Activated CD4-positive, alpha-beta T cell treated with anti-CD3 and anti-CD28 coated beads, Interleukin-2, amount 50 U/mL, for 48 hours (primary cell): ENCODE data around the gene SH3TC2.

Source experiments
- DNase-seq, 2 experiments: peaks; one replicate each; pipeline ENCODE4 v3.0.0-alpha.2; 2020

SH3TC2 gene

DNA sequence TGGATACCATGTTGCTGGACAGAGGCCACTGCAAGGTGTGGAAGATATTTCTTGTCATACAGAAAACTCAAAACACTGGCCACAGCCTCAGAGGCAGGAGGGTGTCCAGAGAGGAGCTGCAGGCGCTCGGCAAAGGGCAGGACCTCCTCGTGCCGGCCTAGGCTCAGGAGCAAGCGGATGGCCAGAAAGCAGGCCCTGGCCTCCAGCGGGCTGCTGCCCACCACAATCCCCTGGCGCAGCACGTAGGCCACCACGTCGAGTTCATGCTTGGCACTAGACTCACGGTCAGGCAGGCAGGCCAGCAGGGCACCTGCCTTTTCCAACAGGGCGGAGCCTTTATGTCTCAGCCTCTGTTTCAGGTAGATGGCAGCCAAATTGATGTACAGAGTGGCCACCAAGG, 35.2 kb downstream of the SH3TC2 start:
- DNase-seq: no peak

DNA sequence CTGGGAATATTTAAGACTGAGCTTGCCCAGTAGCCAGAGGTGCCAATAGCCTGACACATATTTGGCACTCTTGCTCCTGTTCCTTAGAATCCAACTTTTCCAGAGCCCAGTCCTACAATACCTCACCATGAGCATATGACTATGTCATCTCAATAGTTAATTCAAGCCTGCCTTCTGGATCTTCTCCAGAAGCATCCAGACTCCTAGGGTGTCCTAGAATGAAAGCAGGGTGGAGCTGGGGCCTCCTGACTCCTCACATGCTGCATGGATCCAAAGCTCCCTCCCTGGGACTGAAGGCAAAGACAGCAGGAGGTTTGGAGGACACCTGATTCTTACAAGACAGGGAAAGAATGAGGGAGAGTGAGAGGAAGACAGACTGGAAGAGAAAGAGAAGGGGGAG, 37.9 kb downstream of the SH3TC2 start:
- no peak for DNase-seq

DNA sequence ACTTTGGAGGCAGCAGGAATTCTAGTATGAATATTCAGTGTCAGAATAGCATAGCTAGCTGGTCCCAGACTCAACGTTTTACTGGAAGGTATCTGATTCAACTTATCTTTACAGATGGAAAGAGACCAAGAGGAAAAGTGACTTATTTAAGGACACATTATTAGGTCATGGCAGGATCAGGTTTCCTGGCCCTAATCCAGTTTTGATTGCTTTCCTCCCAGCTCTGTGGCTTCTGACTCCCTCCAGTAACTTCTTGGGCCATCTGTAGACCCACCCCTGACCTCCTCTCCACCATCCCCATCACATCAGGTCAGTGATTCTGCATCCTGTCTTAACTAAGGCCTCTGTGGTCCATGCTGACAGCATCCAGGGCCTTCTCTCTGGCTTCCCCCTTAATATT, 38.4 kb downstream of the SH3TC2 start:
- DNase-seq: no peak

DNA sequence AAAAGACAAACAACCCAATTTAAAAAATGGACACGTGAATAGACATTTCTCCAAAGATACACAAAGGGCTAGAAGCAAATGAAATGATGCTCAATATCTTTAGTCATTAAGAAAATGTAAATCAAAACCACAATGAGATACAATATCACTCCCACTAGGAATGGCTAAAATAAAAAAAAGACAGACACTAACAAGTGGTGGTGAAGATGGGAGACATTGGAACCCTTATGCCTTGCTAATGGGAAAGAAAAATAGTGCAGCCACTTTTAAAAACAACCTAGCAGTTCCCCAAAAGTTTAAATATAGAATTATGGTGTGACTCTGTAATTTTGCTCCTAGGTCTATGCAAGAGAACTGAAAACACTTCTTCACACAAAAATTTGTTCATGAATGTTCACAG, 40.7 kb downstream of the SH3TC2 start:
- no peak for DNase-seq

DNA sequence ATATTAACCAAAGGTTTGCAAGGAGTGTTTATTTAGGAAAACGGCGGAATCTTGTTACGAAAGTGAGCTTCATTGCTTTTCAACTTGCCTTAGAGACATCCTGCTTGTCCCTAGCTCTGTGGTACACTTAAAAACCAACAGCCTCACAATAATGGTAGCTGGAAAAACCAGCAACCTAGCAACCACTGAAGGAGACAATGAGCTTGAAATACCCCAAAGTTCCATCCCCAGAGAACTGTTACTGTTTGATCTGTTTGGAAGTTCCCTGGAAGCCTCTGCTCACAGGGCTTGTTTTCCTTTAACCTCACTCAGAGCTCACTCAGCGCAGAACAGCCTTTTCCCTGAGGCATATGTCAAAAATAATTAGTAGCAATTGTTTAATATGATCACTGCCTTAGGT, 43.2 kb downstream of the SH3TC2 start:
- DNase-seq: no peak

DNA sequence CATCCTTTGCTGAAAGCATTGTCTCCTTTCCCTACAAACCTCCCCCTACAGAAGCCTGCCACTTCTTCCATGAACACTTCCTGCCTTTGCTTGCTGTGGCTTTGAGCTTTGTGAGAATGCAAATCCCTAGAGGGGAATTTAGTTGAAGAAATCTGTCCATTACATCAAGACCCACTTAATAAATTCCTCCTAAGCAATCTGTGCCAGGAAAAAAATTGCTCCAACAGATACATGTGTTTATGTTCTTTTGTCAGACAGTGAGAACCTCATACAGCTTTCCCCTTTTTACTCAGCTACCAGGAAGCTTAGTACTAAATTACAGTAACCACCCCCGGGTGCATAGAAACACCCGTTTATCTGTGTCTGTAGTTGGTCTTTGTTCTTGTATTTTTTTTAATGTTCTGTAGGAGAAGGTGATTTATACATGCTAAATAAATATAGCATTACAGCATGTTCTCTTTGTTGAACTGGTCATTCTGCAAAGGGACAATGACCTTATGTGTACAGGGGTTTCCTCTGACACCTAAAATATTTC, 43.9 kb downstream of the SH3TC2 start:
- no peak for DNase-seq

DNA sequence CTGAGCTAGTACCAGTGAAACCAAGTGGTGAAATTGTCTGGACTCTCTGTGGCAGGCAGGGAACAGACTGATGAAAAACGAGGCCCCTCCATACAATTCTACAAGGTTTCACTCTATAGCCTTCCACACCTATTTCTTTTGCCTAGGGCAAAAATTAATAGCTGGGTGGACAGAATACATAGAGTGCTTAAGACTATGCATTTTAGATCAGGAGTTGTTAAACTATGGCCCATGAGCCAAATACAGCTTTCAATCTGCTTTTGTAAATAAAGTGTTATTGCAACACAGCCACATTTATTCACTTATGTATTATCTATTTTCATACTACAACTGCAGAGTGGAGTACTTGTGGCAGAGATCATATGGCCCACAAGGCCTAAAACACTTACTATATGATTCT, 45.2 kb downstream of the SH3TC2 start:
- DNase-seq: no peak

DNA sequence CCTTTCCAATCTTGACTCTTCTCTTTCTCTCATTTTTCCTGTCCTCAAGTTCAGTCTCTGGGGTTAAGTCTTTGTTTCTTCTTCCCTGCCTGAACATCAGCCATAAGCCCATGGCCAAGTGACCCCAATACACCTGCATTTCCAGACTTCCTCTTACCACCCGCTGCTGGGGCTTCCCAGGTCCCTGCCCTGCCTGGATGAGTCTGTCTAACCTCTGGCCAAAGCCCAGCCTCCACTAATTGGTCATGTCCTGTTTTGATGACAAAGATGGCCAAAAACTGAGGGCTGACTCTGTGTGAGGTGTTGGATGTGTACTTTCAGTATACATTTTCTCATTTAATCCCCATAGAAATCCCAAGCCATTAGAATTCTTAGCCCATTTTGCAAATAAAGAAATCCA, 47.3 kb downstream of the SH3TC2 start:
- DNase-seq: no peak

DNA sequence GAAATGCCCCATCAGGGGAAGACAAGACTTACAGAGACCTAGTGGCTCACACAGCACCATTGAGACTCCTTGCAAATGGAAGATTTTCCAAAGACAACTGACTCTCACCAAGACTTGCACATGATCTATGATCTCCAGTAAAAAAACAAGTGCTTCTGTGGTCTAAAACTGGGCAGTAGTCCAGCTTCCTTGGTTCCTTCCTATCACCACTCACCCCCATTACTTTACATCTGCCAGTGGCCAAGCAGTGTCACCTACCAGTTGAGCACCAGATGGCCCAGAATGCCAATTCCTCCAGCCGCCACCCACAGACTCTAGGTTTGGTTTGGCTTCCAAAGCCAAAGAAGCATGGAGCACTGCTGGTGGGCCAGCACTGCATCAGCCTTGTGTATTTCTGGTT, 47.7 kb downstream of the SH3TC2 start:
- no peak for DNase-seq

DNA sequence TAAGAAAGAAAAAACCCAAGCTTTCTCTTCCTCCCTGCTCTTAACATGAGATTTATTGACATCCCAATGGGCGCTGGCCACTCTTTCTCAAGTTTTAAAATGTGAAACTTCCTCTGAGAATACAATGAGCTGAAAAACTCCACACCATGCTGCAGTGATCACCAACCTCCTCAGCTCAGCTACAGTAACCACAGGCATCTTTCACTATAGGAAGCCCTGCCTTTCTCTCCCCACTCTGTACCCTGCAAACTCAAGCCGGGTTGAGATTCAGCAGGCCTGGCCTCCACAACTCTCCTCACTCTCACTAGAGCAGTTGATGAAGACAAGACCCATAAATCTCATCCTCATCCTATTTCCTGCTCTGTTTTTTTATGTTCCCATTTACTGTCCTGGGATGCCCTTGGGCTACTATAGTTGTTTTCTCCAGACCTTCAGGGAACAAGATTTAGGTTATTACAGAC, 48.3 kb downstream of the SH3TC2 start:
- no peak for DNase-seq

DNA sequence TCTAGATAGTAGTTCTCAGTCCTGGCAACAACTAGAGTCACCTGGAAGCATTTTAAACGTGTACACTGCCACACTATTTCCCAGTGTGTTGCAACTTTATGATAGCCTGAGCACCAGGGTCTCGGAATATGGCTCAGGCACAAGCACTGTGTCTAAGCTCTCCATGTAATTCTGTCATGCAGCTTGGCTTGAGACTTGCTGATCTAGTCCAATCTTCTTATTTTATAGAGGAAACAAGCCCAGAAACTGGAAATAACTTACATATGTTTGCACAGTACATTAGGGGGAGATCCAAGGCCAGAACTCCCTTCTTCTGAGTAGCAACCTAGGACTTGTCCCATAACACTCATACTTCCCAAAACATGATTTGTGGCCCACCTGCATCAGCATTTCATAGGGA, 49.1 kb downstream of the SH3TC2 start:
- no peak for DNase-seq

DNA sequence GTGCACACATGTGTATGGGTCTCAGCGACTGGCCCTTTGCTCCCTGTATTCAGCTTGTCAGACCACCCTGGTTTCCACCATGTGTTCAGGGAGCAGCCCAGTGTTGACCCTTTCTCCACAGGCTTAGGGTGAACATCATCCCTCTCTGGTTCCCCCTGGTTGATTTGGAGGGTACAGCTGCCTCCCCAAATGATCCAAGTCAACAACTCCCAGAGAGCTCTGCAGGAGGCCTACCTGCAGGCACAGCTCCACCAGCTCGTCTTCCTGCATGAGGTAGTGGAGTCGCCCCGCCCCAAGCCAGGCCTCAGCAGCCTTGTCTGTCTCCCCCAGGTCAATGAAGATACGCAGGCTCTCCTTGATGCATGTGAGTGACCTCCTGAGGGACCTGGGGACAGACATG, 50.5 kb downstream of the SH3TC2 start:
- no peak for DNase-seq

DNA sequence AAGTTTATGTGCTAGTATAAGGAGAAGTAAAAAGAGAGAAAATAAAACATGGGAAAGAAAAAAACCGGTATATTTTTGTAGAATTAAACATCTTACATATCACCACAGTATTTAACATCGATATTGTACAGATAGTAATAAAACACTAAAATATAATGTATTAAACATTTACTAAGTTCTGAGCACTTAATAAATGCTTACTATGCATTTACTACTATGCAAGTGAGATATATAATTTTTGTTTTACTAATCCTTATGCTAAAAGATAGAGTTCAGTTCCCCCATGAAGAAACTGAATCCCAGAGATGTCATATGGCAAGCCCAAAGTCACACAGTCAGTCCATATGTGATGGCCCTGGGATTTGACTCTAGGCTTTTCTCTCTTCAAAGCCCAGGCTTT, 51.1 kb downstream of the SH3TC2 start:
- DNase-seq: no peak

DNA sequence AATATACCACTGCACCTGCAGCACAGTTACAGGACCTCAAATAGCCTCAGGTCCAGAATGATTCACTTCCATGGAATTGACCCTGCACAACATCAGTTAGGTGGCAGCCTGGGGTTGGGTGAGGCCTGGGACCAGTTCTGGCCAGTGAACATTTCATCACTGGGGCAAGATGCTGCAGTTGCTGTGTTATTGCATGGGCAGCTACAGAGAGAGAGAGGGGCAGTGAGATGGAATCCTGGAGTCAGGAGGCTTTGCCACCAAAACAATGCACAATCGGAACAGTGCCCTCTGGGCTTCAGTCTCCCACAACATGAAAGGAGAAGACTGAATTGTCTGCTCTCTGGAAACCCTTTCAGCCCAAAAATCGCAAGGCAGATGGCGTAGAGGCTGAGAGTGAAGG, 51.8 kb downstream of the SH3TC2 start:
- DNase-seq: no peak

DNA sequence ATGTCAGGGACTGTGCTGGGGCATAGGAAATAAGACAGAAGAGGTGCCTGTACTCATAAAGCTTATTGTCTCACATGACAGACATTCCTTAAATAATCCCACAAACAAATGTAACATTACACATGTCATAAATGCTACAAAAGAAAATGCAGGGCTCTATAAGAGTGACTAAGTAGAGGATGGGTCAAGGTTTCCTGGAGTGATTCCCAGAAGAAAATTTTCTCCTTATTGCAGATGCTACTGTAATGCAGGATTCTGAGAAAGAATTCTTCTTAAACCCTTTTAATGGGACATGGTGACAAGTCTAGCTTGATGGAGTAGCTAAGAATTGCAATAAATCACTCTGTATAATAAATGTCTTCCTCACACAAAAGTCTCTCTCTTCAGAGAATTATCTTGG, 55.7 kb downstream of the SH3TC2 start:
- DNase-seq: no peak

DNA sequence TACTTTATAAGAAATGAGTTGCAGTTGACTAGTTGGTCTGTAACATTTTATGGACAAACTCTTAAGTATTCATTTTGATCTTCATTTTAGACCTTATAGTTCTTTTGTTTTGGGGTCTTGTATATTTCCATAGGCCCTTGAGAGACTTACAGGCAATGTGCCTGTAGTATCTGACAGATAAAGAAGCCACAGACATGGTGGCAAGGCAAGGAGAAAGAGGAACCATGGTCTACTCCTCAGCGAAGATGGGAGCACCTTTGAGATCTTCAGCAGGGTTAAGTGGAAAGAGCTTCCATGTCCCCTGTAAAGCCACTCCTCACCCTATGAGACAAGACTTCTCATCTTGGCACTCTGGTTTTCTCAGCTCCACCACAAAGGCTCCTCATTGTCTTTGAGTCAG, 56.4 kb downstream of the SH3TC2 start:
- DNase-seq: no peak

DNA sequence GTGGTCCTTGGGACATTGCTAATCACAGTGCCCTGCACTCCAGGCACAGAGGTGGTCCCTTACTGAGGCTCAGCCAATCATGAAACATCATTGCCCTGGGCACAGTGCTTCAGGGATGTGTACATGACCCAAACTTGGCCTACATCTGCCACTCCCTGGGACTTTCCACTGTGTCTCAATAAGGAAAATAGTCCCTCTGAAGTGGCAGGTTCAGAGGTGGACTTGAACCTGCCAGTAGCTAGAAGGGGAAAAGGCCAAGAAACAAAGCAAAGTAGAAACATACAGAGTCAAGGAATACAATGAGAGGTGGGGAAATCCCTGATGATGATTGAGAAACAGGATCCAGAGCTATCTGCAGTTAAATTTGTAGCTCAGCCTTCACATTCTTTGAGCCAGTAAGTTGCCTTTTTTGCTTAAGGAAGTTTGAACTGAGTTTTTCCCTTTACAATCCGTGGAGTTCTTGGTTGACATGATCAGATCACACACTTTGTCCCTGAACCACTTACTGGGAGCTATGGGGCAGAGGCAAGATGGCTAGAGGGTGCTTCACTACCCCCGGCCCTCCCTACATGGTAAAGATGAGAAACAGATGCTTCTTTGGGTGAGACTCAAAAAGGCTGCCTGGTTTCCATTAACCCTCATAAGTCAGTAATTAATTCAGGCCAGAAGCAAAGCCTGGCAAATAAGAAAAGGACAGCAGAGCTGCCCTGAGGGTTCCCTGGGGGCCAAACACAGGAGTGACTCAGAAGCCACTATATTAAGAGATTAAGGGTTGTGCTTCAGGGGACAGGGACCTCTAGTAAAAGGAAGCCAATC, 57.6 kb downstream of the SH3TC2 start:
- no peak for DNase-seq

DNA sequence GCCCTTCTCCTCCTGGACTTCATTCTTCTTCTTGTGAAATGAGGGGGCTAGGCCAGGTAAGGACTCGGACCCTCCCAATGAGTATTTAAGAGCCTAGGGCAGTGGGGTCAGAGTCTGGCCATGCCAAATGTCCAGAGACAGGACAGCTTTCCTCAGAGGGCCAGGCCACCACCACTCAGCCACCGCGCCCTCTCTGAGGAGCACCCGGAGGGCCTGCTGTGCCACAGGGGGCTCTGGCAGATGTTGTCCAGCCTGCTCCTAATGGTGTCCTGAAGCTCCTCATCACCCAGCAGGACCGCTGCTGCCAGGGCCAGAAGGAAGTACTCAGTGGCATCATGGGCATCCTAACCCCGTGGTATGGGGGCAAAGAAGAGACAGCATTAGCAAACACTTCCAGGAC, 58.3 kb downstream of the SH3TC2 start:
- no peak for DNase-seq

DNA sequence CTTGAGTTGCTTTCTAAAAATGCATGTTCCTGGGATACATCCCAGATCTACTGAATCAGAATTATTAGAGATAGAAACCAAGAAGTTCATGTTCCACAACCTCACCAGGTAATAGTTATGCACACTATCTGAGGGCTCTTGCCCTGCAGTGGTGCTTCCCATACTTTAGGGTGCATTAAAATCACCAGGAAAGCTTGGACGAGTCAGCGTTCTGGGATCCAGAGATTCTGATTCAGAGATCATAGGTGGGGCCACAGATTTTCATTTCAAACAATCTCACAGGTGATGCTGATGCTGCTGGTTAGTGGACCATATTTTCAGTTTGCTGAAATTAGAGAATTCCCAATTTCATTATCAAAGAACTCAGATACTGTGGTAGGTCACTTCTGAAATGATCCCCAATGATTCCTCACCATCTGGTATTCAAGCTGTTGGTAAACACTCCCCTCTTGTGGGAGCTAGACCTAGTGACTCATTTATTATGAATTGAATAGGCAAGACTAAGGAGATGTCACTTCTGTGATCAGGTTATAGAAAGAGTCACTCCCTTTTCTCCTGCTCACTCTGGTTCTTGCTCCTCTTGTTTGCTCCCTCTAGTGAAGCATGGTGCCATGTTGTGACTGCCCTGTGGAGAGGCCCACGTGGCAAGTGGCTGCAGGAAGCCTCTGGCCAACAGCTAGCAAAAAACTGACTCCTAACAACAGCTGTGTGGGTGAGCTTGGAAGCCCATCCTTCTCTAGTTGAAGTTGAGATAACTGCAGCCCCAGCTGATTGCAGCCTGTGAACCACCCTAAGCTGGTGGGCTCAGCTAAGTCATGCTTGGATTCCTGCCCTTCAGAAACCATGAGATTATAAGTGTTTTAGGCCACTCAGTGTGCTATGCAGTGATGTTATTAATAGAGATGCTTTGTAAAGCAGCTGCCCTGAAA, 59.8 kb downstream of the SH3TC2 start:
- no peak for DNase-seq

DNA sequence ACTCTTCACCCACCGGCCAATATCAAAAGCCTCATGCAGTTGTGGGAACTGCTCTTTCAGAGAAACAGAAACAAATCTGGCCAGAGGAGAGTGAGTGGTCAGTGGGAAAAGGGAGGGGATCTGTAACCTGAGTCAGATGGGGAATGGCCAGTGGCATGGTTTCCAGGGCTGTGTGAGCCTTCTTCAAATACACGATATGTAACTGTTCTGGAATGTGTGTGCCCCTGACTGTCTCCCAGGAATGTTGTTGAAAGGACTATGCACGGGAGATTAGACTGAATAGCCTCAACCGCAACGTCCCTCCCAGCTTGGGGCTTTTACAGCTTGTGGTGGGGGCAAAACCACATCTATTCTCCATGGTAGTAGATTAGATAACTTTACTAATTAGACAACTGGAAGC, 60.8 kb downstream of the SH3TC2 start:
- DNase-seq: no peak

DNA sequence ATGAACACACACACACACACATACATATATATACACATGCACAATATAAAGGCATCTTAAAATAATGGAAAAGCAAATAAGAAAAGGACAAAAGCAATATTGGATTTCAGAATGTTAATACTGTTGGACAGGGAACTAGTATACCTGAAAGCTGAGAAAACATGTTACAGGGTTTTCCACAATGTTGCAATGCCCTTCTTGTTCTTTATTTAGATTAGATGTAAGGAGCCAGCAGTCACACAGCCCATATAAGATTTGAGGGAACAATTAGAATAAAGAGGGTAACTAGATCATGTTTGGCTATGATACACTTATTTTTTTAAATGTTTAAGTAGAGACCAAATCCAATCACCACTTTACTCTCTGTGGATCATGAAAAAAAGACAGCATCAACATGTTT, 61.7 kb downstream of the SH3TC2 start:
- no peak for DNase-seq

DNA sequence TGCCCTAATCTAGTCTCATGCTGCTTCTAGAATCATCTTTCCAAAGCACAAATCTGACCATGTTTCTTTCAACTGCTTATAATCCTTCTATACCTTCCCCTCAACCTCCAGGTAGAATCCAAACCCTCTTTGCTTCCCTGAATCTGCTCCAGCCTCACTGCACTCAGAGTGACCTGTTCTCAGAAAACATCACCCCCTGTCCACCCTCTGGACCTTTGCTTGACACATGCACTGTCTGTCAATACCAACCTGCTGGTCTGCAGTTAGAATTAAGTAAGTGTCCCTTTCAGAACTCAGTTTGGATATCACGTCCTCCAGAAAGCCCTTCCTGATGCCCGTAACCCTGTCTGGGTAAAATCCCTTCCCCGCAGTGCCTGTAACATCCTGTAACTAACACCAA, 63.1 kb downstream of the SH3TC2 start:
- DNase-seq: no peak

DNA sequence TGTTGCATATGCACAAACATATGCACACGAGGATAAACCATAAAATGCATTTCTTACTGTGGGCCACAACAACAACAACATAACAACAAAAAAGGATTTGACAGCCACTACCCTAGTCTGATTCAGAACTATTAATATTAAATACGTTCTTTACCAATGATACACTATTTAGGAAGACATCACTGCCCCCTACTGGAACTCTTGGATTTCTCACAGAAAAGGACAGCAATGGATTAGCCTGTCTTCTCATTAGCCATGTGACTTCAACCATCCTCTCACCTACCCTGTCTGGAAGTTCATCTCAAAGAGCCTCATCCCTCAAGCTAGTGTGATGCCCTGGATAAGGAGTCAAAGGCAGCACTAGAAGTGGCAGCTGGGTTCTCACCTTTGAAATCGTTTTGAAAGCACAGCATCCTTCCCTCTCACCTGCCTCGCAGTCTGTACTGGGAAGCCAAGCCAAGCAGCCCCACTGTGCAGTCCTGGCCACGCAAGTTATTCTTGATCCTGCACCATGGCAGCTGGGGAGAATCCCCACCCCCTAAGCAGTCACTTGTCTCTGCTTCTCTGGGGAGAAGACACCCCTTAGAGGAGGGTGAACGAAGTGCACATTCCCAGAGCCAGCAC, 64.6 kb downstream of the SH3TC2 start:
- DNase-seq: peak in 1 of 2 experiments; percentile 5
